Transverse colon (tissue), 4 donors: ENCODE data around the gene PCDHA13. TPM values are rescaled to one million over a fixed set of nuclear protein-coding genes. Genes with fewer than 3 reads are reported as not detected.

ENCODE experiments used
- DNase-seq: peaks from one replicate; pipeline ENCODE4 v3.0.0-alpha.2; 2019
- H3K27ac ChIP-seq, 4 donors: fragments of 200-600 bp; sonication (generic); 2 replicates each; pipeline ENCODE4 v1.5.1; 2016 to 2018; ENCODE audit warnings: inconsistent platforms in 4 of 4
- H3K27me3 ChIP-seq: fragments of 200-600 bp; sonication (generic); 2 replicates; pipeline ENCODE4 v1.5.1; 2017; ENCODE audit warnings: inconsistent platforms
- H3K36me3 ChIP-seq, 4 donors: fragments of 200-600 bp; sonication (generic); 2 replicates each; pipeline ENCODE4 v1.5.1; 2017 to 2019; ENCODE audit warnings: inconsistent platforms in 4 of 4
- H3K4me1 ChIP-seq, 4 donors: fragments of 200-600 bp; sonication (generic); 2 replicates each; pipeline ENCODE4 v1.5.1; 2017 to 2020; ENCODE audit warnings: inconsistent platforms in 4 of 4
- H3K4me3 ChIP-seq, 4 donors: fragments of 200-600 bp; sonication (generic); 1 replicate in 1 of 4; 2 replicates in 3 of 4; pipeline versions ENCODE4 v1.5.1 to v1.6.1; 2017 to 2019; ENCODE audit warnings: inconsistent platforms in 4 of 4
- H3K9me3 ChIP-seq, 2 donors: fragments of 200-600 bp; sonication (generic); 2 replicates each; pipeline ENCODE4 v1.5.1; 2017 to 2019; ENCODE audit warnings: inconsistent platforms in 2 of 2
- EP300 ChIP-seq: sonication (generic); formaldehyde crosslinking; IDR thresholded peaks from one replicate; pipeline ENCODE4 v1.6.1; 2017; ENCODE audit warnings: antibody characterized with exemption, low read depth
- POLR2A ChIP-seq: fragments of 450-650 bp; IDR thresholded peaks from one replicate; pipeline ENCODE4 v1.6.1; 2016; ENCODE audit warnings: antibody characterized with exemption, mild to moderate bottlenecking, moderate library complexity
- POLR2AphosphoS5 ChIP-seq, 3 donors: sonication (generic); formaldehyde crosslinking; IDR thresholded peaks; one replicate each; pipeline ENCODE4 v1.6.1; 2016; ENCODE audit warnings: antibody characterized with exemption in 3 of 3
- WGBS, 2 donors: methylation state at CpG; one replicate each; pipeline ENCODE4 v1.1.5; 2018; ENCODE audit warnings: low coverage in 1 of 2; 5-methylcytosine and 5-hydroxymethylcytosine counted together
- in situ Hi-C, 4 donors: fragments of 200-750 bp; cut with MboI; loops; one replicate each; pipeline versions ENCODE4 v1.15.0 to v1.15.1; 2017; ENCODE audit warnings: low sequenced_read_pairs in 3 of 4, low pct_ligation_motif_present in 1 of 4, low pct_unique_long_range_greater_than_20kb in 1 of 4
- intact Hi-C: fragments of 100-400 bp; cut with DNase I; formaldehyde crosslinking; loops from one replicate; pipeline ENCODE4 v1.15.1; 2023; ENCODE audit warnings: low total_unique reads
- total RNA-seq, 4 donors: library from RNA; depleted of rRNA; stranded (reverse); fragments of >200 nt; gene quantifications; one replicate each; pipeline ENCODE4 v1.1.0, GENCODE V29; 2016
- TF ChIP-seq, protein P1 (sequence below), 5 experiments: fragments of 200-600 bp in 3 of 5; fragments of 450-650 bp in 2 of 5; sonication (generic) in 3 of 5; IDR thresholded peaks; 1 replicate in 2 of 5; 2 replicates in 3 of 5; pipeline ENCODE4 v1.5.1; 2016 to 2017; ENCODE audit warnings: antibody characterized with exemption in 5 of 5, inconsistent platforms in 3 of 5, mild to moderate bottlenecking in 2 of 5, moderate library complexity in 1 of 5

PCDHA13 gene
- total RNA-seq, 4 donors from 2014 or later: 0.32 to 0.55 TPM; not detected in 2

DNA sequence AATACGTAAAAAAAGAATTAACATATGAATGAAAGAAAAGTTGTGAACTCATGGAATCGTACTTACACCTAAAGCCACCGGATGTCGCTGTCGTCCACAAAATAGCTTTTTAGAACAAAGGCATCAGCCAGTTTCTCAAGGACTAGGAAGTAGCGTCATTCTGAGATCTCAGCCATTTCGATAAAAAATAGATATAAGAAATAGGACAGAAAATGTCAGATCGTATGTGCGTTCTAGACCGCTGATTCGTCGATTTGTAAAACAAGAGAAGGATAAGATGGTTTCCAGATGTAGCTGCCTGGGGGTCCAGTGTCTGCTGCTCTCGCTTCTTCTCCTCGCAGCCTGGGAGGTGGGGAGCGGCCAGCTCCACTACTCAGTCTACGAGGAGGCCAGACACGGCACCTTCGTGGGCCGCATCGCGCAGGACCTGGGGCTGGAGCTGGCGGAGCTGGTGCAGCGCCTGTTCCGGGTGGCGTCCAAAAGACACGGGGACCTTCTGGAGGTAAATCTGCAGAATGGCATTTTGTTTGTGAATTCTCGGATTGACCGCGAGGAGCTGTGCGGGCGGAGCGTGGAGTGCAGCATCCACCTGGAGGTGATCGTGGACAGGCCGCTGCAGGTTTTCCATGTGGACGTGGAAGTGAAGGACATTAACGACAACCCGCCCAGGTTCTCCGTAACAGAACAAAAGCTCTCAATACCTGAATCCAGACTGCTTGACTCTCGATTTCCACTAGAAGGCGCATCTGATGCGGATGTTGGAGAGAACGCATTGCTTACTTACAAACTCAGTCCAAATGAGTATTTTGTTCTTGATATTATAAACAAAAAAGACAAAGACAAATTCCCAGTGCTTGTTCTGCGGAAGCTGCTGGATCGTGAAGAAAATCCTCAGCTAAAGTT is 25.9 kb upstream of the PCDHA13 start, which contains the start of gene PCDHA10:
PCDHA10 (plus strand) TSS at position 126 of the 903 bp plus-strand sequence; CDS start at position 278, 152 bp downstream.
- H3K27ac ChIP-seq: no peak within 1 kb of the TSS
- no peak for TF ChIP-seq EP300
- TF ChIP-seq POLR2A: no peak
- TF ChIP-seq, protein P1, sequence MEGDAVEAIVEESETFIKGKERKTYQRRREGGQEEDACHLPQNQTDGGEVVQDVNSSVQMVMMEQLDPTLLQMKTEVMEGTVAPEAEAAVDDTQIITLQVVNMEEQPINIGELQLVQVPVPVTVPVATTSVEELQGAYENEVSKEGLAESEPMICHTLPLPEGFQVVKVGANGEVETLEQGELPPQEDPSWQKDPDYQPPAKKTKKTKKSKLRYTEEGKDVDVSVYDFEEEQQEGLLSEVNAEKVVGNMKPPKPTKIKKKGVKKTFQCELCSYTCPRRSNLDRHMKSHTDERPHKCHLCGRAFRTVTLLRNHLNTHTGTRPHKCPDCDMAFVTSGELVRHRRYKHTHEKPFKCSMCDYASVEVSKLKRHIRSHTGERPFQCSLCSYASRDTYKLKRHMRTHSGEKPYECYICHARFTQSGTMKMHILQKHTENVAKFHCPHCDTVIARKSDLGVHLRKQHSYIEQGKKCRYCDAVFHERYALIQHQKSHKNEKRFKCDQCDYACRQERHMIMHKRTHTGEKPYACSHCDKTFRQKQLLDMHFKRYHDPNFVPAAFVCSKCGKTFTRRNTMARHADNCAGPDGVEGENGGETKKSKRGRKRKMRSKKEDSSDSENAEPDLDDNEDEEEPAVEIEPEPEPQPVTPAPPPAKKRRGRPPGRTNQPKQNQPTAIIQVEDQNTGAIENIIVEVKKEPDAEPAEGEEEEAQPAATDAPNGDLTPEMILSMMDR (IDR thresholded peaks at IDR 0.05): no peak
- no peak for TF ChIP-seq POLR2AphosphoS5 (IDR thresholded peaks at IDR 0.05)
- intact Hi-C loops (no loop called here), in situ Hi-C loops (no loop called here)
- H3K4me3 ChIP-seq: peak within 1 kb of the TSS in 1 of 4 donors; percentile 4
- no peaks in the 10 kb centered on the region for H3K4me1 ChIP-seq
- H3K9me3 ChIP-seq: peaks cover 15 to 21% of the 10 kb centered on the region in 2 donors
- H3K36me3 ChIP-seq: no peaks in the 10 kb centered on the region
- no peak for DNase-seq
- peaks cover 4% of the 10 kb centered on the region for H3K27me3 ChIP-seq
- WGBS, 2 donors: 52 to 64% methylated on average over 20 to 44 of the region's 44 CpGs

DNA sequence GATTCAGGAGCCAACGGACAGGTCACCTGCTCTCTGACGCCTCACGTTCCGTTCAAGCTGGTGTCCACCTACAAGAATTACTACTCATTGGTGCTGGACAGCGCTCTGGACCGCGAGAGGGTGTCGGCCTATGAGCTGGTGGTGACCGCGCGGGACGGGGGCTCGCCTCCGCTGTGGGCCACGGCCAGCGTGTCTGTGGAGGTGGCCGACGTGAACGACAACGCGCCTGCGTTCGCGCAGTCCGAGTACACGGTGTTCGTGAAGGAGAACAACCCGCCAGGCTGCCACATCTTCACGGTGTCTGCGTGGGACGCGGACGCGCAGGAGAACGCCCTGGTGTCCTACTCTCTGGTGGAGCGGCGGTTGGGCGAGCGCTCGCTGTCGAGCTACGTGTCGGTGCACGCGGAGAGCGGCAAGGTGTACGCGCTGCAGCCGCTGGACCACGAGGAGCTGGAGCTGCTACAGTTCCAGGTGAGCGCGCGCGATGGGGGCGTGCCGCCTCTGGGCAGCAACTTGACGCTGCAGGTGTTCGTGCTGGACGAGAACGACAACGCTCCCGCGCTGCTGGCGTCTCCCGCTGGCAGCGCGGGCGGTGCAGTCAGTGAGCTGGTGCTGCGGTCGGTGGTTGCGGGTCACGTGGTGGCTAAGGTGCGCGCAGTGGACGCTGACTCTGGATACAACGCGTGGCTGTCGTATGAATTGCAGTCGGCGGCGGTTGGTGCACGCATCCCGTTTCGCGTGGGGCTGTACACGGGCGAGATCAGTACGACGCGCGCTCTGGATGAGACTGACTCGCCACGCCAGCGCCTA is 24.5 kb upstream of the PCDHA13 start:
- no peaks in the 10 kb centered on the region for H3K36me3 ChIP-seq
- H3K4me3 ChIP-seq: no peak overlapping the region
- no peaks in the 10 kb centered on the region for H3K4me1 ChIP-seq
- H3K27me3 ChIP-seq: peaks cover 4% of the 10 kb centered on the region
- intact Hi-C loops: no loop called here
- no peak for DNase-seq
- TF ChIP-seq POLR2AphosphoS5 (IDR thresholded peaks at IDR 0.05) (no peak), POLR2A (no peak), EP300 (no peak)
- TF ChIP-seq, protein P1 (IDR thresholded peaks at IDR 0.05): no peak
- in situ Hi-C loops: no loop called here
- no peak overlapping the region for H3K27ac ChIP-seq
- 81 to 94% methylated on average over 9 to 93 of the region's 94 CpGs for WGBS, 2 donors
- H3K9me3 ChIP-seq: peaks cover 21% of the 10 kb centered on the region in 2 donors

DNA sequence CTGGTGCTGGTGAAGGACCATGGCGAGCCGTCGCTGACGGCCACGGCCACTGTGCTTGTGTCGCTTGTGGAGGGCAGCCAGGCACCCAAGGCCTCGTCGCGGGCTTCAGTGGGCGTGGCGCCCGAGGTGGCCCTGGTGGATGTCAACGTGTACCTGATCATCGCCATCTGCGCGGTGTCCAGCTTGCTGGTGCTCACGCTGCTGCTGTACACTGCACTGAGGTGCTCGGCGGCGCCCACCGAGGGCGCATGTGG is 24.0 kb upstream of the PCDHA13 start:
- Histone ChIP-seq H3K36me3 (no peaks in the 10 kb centered on the region), H3K4me3 (no peak overlapping the region), H3K4me1 (no peaks in the 10 kb centered on the region), H3K9me3 (peaks cover 20 to 21% of the 10 kb centered on the region in 2 donors), H3K27me3 (peaks cover 4% of the 10 kb centered on the region), H3K27ac (no peak overlapping the region)
- intact Hi-C loops: no loop called here
- no peak for DNase-seq
- TF ChIP-seq EP300: no peak
- no peak for TF ChIP-seq POLR2A
- no peak for TF ChIP-seq POLR2AphosphoS5 (IDR thresholded peaks at IDR 0.05)
- TF ChIP-seq, protein P1 (IDR thresholded peaks at IDR 0.05): no peak
- in situ Hi-C loops: no loop called here
- WGBS, 2 donors: 88% methylated on average over 11 of the region's 22 CpGs; no CpG with 5 or more reads in 1 of the 2 donors
